ENCODE measurements around the gene ZNF74.

ZNF74 gene

DNA sequence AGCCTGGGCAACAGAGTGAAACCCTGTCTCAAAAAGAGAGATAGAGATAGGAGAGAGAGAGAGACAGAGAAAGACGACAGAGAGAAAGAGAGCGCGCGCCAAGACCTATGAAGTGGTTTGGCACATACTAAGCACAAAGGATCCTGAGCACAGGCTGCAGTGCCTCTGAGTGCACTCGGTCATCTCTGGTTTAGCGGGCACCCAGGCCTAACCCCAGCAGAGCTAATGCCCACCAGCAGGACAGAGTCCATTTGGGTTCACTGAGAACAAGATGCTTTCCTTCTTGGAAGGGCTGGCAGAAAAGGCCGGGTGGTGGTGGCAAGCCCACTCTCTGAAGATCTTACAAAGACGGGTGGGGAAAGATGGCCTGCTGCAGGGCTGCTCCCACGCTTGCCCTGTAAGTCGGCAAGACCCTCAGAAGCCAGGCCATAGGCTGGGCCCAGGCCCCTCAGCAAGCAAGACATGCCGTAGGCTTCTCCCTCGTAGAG is 40.4 kb downstream of the ZNF74 start:
- DNase-seq = no peak

GRCh38 chr22:20434773-20435172 is 40.8 kb downstream of the ZNF74 start:
- no peak for DNase-seq

GRCh38 chr22:20435436-20436306 is 41.7 kb downstream of the ZNF74 start:
- DNase-seq = no peak

- DNase-seq = no peak
These were observed 42.4 kb downstream of the ZNF74 start for GRCh38 chr22:20436307-20436767.

GRCh38 chr22:20436768-20437612 is 43.0 kb downstream of the ZNF74 start:
- DNase-seq = no peak

- DNase-seq = no peak
These were observed 43.9 kb downstream of the ZNF74 start, which contains the start of gene SCARF2 for GRCh38 chr22:20437613-20438426. SCARF2 (minus strand) TSS chr22:20437825; CDS start chr22:20437754, 71 bp downstream.

GRCh38 chr22:20438427-20438677 is 44.4 kb downstream of the ZNF74 start:
- no peak for DNase-seq

DNA sequence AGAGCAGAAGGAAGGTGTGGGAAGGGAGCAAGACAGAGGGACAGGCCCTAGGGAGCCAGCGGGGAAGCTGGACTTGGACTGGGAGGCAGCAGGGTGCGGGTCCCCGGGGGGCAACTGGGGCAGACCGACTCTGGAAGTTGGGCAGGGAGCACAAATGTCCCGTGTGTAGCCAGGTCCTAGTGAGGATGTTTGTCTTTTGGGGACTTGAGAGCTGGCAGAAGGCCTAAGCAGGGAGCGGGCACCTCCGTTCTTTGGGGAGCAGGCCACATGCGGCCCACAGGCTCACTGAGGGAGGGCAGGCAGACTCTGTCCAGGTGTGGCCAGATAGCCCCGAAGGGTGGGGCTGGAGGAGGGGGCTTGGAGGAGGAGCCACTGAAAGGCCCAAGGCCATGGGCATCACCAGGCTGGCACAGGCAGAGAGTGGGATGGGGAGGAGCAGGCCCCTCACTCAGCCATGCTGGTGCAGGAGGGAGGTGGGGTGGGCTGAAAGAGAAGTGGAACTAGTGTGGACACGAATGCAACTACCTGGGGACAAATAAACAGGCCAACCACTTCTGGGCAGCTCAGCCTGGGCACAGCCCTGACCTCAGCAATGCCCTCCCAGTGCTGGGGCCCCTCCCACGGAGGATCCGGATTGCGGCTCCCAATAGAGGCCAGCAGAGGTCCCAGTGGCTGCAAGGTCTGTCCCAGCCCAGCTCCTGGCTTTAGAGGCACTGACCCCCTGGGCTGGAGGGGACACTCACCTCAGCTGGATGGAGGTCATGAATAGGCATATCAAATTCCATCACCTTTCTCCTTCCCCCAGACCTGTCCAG is 44.9 kb downstream of the ZNF74 start:
- no peak for DNase-seq

DNA sequence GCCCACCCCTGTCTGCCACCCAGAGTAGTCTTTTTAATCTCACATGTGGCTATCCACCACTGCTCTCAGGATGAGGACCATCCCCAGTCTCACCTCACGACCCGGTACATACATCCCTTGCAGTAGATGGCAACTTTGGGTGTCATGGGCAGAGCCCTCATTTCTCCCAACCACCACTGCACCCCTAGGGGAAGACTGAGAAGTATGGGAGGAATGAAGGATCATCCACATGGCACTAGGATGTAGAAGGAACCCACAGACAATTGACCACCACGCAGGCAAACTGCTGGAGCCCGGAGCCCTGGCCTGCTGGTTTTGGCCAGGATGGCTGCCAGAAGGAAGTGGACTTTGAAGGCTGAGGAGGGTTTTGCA is 45.6 kb downstream of the ZNF74 start:
- no peak for DNase-seq

GRCh38 chr22:20439928-20440575 is 46.1 kb downstream of the ZNF74 start:
- DNase-seq = no peak

DNA sequence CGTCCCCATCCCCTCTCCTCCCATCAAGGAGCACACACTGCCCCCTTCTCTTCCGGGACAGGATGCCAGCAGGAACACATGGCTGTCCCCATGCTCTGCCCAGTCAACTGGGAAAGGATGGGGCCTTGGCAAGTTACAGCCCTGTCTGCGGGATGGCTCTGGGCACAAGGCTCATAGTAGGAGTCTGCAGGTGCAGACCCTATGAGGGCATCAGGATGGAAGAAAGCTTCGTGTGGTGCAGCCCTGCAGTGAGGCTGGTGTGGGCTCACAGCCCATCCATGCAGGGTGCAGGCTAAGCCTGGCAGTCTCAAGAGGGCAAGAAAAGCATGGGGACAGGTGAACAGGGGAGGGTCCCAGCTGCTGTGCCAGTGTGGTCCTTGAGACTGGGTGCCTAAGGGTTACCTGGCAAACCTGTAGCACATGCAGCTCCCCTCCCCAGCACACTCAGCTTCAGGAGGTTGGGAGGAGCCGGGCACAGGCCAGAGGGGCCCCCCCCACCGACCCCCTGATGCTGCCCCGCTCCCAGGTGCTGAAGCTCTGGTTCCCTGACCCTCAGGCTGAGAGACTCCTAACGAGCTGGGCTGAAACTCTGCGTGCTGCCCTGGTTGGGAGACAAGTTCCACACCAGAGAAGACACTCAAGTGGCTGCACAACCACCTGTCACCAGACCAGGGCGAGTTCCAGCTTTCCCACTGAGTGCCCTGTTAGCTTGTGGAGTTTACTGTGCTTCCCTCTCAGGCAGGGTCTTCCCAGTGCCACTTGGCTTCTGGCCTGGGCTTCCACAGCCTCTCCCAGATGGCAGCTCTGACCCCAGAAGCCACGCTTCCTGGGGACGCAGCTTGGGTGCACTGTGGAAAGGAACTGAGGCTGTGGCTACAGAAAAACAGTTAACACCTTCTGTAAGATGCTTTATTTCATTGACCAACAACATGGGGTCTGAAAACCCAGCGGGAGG is 47.0 kb downstream of the ZNF74 start:
- DNase-seq = no peak

DNA sequence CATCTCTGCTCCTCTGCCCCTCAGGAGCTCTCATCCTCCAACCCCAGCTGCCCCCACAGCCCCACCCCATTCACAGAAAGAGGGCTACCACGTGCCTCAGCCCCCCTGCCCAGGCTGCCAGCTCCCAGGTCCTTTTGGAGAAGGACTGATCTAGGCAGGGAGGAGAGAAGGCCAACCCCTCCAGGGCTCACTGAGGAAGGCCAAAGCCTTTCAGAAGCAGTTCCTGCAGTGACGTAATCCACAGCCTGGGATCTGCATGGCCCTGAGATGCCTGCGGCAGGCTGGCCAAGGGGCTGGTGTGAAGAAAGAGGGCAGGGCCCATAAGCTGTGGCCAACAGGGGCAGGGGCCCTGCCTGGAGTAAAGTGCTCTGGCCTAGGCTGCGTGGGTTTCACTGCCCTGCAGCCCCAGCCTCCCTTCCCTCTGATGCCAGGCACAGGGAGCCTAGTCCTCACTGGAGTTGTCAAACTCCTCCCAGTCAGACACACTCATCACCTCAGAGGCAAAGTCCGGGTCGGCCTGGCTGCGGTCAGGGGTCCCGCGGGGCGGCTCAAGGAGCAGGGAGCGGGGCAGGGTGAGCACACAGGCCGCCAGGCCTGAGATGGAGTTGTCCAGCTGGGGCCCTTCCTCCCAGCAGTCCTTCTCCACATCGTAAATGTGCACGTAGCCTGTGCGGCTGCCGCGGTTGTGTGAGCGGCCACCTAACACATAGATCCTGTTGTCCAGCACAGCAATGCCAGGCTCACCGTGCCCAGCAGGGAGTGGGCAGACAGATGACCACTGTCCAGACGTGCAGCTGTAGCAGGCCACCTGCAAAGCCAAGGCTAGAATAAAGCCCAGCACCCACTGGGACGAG is 47.9 kb downstream of the ZNF74 start:
- no peak for DNase-seq

DNA sequence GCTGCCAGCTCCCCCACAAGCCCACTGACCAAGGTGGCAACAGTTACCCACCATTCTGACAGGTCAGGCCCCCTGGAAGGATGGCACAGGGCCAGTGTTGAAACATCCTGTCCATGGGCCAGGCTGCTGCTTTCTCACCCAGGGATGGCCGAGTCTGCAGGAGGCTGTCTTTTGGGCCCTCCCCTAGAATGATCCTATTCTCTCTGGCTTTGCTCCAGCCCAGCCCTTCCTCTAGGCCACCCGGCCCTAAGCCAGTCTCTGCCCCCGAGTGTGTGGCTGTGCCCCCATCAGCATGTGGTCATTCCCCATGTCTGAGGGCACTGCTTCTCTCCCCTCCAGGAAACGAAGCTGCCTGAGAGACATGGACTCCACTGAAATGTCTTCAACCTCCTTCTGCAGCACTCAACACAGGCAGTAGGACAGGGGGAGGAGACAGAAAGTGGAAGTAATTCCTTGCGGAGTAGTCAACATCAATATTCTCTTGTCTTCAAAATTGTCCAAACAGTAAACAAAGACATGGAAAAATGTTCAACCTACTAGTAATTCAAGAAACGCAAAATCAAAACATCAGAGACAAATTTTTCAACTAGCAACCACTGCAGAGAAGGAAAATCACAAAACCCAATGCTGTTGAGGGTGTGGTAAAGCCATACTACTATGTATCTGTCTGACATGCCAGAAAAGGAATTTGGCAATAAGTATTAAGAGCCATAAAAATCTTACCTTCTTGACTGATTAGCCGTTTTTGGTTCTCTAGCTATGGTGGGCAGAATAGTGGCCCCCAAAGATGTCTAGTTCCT is 48.7 kb downstream of the ZNF74 start:
- DNase-seq = no peak

DNA sequence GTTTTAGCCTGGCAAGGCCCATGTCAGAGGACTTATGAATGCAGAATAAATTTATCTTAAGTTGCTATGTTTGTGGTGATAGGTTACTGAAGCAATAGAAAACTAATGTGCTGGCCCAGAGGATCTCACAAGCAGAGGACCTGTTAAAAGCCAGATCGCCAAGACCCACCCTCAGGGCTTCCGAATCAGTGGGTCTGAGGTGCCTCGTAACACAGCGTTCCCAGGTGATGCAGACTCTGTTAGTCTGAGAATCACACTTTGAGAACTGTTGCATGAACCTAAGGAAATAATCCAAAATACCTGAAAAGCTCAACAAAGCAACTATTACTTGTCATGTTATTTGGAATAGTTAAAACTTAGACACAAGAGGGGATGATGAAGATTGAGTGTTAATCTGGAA is 50.4 kb downstream of the ZNF74 start:
- no peak for DNase-seq

DNA sequence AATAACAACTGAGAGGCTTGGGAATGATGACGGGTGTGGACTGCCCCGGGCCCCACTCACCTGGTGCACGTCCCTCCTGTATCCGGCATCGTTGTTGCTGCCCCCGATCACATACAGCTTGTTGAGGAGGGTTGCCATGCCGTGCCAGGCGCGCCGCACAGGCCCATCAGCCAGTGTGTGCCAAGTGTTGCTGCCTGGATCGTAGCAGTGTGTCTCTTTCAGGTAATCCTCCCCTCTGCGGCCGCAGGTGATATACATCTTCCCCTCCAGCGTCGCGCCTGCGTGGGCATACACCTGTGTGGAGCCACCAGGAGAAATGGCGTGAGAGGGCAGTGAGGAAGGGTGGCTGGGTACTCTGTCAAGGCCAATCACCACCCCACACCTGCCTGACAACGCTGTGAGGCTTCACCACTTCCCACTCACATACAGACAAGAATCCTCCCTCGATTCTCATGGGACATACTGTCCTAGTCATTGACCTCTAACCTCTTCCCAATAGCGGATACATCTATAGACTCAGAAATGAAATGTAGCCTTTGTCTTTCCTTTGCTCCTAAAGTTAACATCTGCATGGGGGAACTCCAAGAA is 52.5 kb downstream of the ZNF74 start:
- no peak for DNase-seq

DNA sequence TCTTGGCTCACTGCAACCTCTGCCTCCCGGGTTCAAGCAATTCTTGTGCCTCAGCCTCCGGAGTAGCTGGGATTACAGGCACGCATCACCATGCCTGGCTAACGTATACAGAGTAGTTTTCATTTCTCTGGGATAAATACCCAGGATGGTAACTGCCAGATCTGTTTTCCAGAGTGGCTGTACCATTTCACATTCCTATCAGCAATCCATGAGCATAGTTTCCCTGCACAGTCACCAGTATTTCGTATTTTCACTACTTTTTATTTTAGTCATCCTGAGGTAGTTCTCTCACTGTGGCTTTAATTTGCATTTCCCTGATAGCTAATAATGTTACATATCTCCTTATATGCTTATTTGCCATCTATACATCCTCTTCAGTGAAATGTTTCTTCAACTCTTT is 54.7 kb downstream of the ZNF74 start:
- no peak for DNase-seq

- no peak for DNase-seq
These were observed 56.0 kb downstream of the ZNF74 start for GRCh38 chr22:20449819-20450550.

DNA sequence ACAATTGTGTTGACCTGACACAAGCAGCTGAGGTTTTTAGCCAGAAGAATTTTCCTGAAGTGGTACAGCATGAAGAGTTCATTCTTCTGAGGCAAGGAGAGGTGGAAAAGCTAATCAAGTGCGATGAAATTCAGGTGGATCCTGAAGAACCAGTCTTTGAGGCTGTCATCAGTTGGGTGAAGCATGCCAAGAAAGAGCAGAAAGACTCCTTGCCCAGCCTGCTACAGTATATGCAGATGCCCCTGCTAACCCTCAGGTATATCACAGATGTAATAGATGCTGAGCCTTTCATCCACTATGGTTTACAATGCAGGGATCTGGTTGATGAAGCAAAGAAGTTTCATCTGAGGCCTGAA is 56.6 kb downstream of the ZNF74 start:
- no peak for DNase-seq
